ENCODE results near the gene ZNF19. TPM values are rescaled to one million over a fixed set of nuclear protein-coding genes. Genes with fewer than 3 reads are reported as not detected.
A peak's percentile ranks its signal among the peaks of the same experiment; 100 is the strongest.

Gene ZNF19
- total RNA-seq, 1 donor from 2014 or later = 2.2 TPM

GRCh38 chr16:71448274-71448866, 40.8 kb downstream of the ZNF19 start:
- Histone ChIP-seq H3K4me3 (peak overlapping the region in 1 of 2 donors; percentile 13), H3K27ac (no peak overlapping the region), H3K36me3 (peaks cover 28 to 53% of the 10 kb centered on the region in 2 donors), H3K4me1 (no peaks in the 10 kb centered on the region), H3K9me3 (peaks cover 62% of the 10 kb centered on the region), H3K27me3 (no peaks in the 10 kb centered on the region)
- intact Hi-C loops (cut with DNase I) = no loop called here
- no peak for DNase-seq (ENCODE audit: extremely low spot score in 2 of 2)
- TF ChIP-seq POLR2A (IDR thresholded peaks at IDR 0.05) = no peak

GRCh38 chr16:71443714-71444113, 45.4 kb downstream of the ZNF19 start:
- H3K9me3 ChIP-seq = peaks cover 42% of the 10 kb centered on the region
- H3K4me1 ChIP-seq = no peaks in the 10 kb centered on the region
- H3K27me3 ChIP-seq = no peaks in the 10 kb centered on the region
- peak in 1 of 2 donors; percentile 75 for DNase-seq (ENCODE audit: extremely low spot score in 2 of 2)
- H3K36me3 ChIP-seq = peaks cover 2 to 7% of the 10 kb centered on the region in 2 donors
- intact Hi-C loops (cut with DNase I) = no loop called here
- H3K4me3 ChIP-seq = no peak overlapping the region
- TF ChIP-seq CTCF (IDR thresholded peaks at IDR 0.05) (no peak), POLR2AphosphoS5 (IDR thresholded peaks at IDR 0.05; ENCODE audit: insufficient read depth in 1 of 2, low read depth in 1 of 2) (no peak), POLR2A (IDR thresholded peaks at IDR 0.05) (no peak)
- H3K27ac ChIP-seq = no peak overlapping the region

- Histone ChIP-seq H3K9me3 (peaks cover 26% of the 10 kb centered on the region), H3K36me3 (no peaks in the 10 kb centered on the region), H3K27ac (no peak within 1 kb of the TSS), H3K27me3 (no peaks in the 10 kb centered on the region), H3K4me3 (no peak within 1 kb of the TSS), H3K4me1 (no peaks in the 10 kb centered on the region)
- TF ChIP-seq CTCF (IDR thresholded peaks at IDR 0.05) (no peak), POLR2A (IDR thresholded peaks at IDR 0.05) (no peak)
- no peak for DNase-seq (ENCODE audit: extremely low spot score in 2 of 2)
- intact Hi-C loops (cut with DNase I) = no loop called here
These were observed 47.1 kb downstream of the ZNF19 start, which contains the start of gene TLE7 for GRCh38 chr16:71442051-71442440. TLE7 (minus strand) TSS chr16:71442054; CDS start chr16:71433324, 8,730 bp downstream.

GRCh38 chr16:71441348-71442050, 47.6 kb downstream of the ZNF19 start:
- no peak overlapping the region for H3K4me3 ChIP-seq
- TF ChIP-seq POLR2AphosphoS5 (IDR thresholded peaks at IDR 0.05; ENCODE audit: insufficient read depth in 1 of 2, low read depth in 1 of 2) = no peak
- TF ChIP-seq POLR2A (IDR thresholded peaks at IDR 0.05) = no peak
- no peak for TF ChIP-seq CTCF (IDR thresholded peaks at IDR 0.05)
- intact Hi-C loops (cut with DNase I) = no loop called here
- no peaks in the 10 kb centered on the region for H3K4me1 ChIP-seq
- H3K36me3 ChIP-seq = no peaks in the 10 kb centered on the region
- peaks cover 20% of the 10 kb centered on the region for H3K9me3 ChIP-seq
- DNase-seq (ENCODE audit: extremely low spot score in 2 of 2) = no peak
- H3K27ac ChIP-seq = no peak overlapping the region
- no peaks in the 10 kb centered on the region for H3K27me3 ChIP-seq

GRCh38 chr16:71440669-71441347, 48.3 kb downstream of the ZNF19 start:
- peaks cover 14% of the 10 kb centered on the region for H3K9me3 ChIP-seq

More at GRCh38 chr16:71440669-71441347, 48.3 kb downstream of the ZNF19 start:
- no peak overlapping the region for H3K27ac ChIP-seq
- intact Hi-C loops (cut with DNase I) = no loop called here
- TF ChIP-seq POLR2A (IDR thresholded peaks at IDR 0.05) = no peak
- TF ChIP-seq POLR2AphosphoS5 (IDR thresholded peaks at IDR 0.05; ENCODE audit: insufficient read depth in 1 of 2, low read depth in 1 of 2) = no peak
- TF ChIP-seq CTCF (IDR thresholded peaks at IDR 0.05) = no peak
- H3K4me3 ChIP-seq = no peak overlapping the region
- no peaks in the 10 kb centered on the region for H3K4me1 ChIP-seq
- DNase-seq (ENCODE audit: extremely low spot score in 2 of 2) = no peak
- no peaks in the 10 kb centered on the region for H3K36me3 ChIP-seq
- H3K27me3 ChIP-seq = no peaks in the 10 kb centered on the region

Data from vagina (tissue), 2 donors.